ENCODE results near the gene SPOCK1.

Gene SPOCK1

GRCh38 chr5:137290373-137290772 lies 208.8 kb downstream of the SPOCK1 start:
- no peak for DNase-seq

- no peak for DNase-seq
These were observed 209.3 kb downstream of the SPOCK1 start for GRCh38 chr5:137289856-137290255.

- no peak for DNase-seq
These were observed 211.6 kb downstream of the SPOCK1 start for GRCh38 chr5:137287569-137287968.

GRCh38 chr5:137286025-137286610 lies 213.0 kb downstream of the SPOCK1 start:
- DNase-seq, result no peak

GRCh38 chr5:137283801-137284200 lies 215.3 kb downstream of the SPOCK1 start:
- peak; percentile 2 for DNase-seq

- no peak for DNase-seq
These were observed 216.9 kb downstream of the SPOCK1 start for GRCh38 chr5:137282216-137282615.

- no peak for DNase-seq
These were observed 217.9 kb downstream of the SPOCK1 start for GRCh38 chr5:137281201-137281600.

GRCh38 chr5:137280656-137281055 lies 218.5 kb downstream of the SPOCK1 start:
- DNase-seq, result no peak

- DNase-seq, result no peak
These were observed 219.4 kb downstream of the SPOCK1 start for GRCh38 chr5:137279521-137280231.

GRCh38 chr5:137278476-137278875 lies 220.7 kb downstream of the SPOCK1 start:
- no peak for DNase-seq

GRCh38 chr5:137275083-137275482 lies 224.0 kb downstream of the SPOCK1 start:
- DNase-seq, result no peak

GRCh38 chr5:137273511-137273910 lies 225.6 kb downstream of the SPOCK1 start:
- no peak for DNase-seq

- DNase-seq, result no peak
These were observed 226.3 kb downstream of the SPOCK1 start for GRCh38 chr5:137272831-137273230.

- no peak for DNase-seq
These were observed 229.2 kb downstream of the SPOCK1 start for GRCh38 chr5:137269946-137270345.

GRCh38 chr5:137269274-137269673 lies 229.9 kb downstream of the SPOCK1 start:
- DNase-seq, result no peak

GRCh38 chr5:137268646-137269045 lies 230.5 kb downstream of the SPOCK1 start:
- DNase-seq, result no peak

GRCh38 chr5:137266186-137266585 lies 232.9 kb downstream of the SPOCK1 start:
- DNase-seq, result no peak

- no peak for DNase-seq
These were observed 233.7 kb downstream of the SPOCK1 start for GRCh38 chr5:137265457-137265856.

GRCh38 chr5:137264573-137264972 lies 234.6 kb downstream of the SPOCK1 start:
- DNase-seq, result no peak

- no peak for DNase-seq
These were observed 235.1 kb downstream of the SPOCK1 start for GRCh38 chr5:137264041-137264440.

- no peak for DNase-seq
These were observed 235.6 kb downstream of the SPOCK1 start for GRCh38 chr5:137263371-137264005.

GRCh38 chr5:137262818-137263217 lies 236.3 kb downstream of the SPOCK1 start:
- DNase-seq, result no peak

- DNase-seq, result no peak
These were observed 238.1 kb downstream of the SPOCK1 start for GRCh38 chr5:137260820-137261695.
